ENCODE measurements around the gene TEX2.

TEX2 gene, protein sequence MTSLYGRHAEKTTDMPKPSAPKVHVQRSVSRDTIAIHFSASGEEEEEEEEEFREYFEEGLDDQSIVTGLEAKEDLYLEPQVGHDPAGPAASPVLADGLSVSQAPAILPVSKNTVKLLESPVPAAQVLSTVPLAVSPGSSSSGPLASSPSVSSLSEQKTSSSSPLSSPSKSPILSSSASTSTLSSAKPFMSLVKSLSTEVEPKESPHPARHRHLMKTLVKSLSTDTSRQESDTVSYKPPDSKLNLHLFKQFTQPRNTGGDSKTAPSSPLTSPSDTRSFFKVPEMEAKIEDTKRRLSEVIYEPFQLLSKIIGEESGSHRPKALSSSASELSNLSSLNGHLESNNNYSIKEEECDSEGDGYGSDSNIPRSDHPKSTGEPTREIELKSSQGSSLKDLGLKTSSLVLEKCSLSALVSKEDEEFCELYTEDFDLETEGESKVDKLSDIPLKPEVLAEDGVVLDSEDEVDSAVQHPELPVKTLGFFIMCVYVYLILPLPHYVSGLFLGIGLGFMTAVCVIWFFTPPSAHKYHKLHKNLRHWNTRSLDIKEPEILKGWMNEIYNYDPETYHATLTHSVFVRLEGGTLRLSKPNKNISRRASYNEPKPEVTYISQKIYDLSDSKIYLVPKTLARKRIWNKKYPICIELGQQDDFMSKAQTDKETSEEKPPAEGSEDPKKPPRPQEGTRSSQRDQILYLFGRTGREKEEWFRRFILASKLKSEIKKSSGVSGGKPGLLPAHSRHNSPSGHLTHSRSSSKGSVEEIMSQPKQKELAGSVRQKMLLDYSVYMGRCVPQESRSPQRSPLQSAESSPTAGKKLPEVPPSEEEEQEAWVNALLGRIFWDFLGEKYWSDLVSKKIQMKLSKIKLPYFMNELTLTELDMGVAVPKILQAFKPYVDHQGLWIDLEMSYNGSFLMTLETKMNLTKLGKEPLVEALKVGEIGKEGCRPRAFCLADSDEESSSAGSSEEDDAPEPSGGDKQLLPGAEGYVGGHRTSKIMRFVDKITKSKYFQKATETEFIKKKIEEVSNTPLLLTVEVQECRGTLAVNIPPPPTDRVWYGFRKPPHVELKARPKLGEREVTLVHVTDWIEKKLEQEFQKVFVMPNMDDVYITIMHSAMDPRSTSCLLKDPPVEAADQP

DNA sequence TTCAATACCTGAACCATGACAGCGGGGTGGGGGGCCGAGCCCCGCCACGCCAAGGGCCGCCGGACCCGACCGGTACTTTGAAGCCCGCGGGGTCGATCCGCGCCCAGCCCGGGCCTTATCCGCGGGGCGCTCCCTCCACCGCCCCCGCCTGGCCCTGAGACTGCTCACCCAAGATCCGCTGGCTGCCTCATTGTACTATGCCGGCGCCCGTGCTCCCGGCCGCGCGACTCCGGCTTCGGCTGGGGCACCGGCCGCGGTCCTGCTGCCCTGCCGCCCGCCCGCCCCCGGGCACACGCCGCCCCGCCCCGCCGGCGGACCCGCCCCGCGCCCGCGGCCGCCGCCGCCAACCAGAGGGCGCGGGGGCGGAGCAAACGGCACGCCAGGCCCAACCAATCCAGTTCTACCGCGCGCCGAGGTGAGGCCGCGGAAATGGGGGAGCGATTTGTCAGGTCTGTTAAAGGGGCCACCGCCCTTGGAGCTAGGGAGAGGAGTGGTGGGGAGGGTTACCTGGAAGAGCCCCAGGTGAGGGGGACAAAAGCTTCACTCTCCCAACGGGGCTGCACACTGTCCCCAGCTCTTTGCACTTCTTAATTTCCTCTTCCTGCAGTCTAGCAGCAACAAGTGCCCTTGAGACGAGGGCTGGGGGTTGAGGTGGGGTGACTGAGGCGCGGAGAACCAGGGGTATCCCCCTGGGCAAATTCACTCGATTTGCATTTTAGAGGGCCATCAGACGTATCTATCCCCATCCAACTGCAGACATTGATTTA is at the start of gene TEX2:
Gene TEX2, minus strand, starts transcription at position 261 of the 767 bp plus-strand sequence. CDS start 49,043 bp downstream, outside the sequence.
- DNase-seq (ENCODE audit: low read depth in 2 of 2, low spot score in 1 of 2) = peak; percentile 72 to 76

GRCh38 chr17:64309710-64310109 is 46.6 kb upstream of the TEX2 start:
- no peak for DNase-seq (ENCODE audit: low read depth in 2 of 2, low spot score in 1 of 2)

DNA sequence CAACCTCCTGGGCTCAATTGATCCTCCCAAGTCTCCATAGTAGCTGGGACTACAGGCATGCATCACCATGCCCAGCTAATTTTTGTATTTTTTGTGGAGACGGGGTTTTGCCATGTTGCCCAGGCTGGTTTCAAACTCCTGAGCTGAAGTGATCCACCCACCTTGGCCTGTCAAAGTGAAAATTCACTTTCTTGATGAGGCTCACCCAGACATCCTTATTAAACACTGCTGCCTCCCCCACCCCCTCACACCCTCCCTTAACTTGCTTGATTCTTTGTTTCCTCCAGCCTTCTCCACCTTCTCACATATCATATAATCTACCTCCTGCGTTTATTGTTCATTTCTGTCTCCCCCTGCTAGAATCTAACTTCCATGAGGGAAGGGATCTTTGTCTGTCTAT is 46.0 kb upstream of the TEX2 start:
- no peak for DNase-seq (ENCODE audit: low read depth in 2 of 2, low spot score in 1 of 2)

- DNase-seq (ENCODE audit: low read depth in 2 of 2, low spot score in 1 of 2) = peak; percentile 25 to 50
These were observed 43.9 kb upstream of the TEX2 start for GRCh38 chr17:64306850-64307463.

DNA sequence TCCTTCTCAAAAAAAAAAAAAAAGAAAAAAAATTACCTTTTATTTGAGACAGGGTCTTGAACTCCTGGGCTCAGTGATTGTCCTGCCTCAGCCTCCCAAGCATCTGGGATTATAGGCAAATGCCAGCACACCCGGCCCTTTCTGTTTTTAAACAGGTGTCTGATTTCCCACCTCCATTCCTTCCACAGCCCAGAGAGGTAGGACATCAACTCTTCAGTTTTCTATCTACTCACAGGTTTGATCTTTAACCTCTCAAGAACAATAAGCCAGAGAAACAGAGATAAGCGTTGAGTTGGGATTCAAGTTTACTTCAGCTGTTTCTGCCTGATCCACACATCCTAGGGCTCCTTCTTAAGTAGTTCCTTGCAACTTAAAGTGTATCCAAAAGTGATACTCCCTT is 41.5 kb upstream of the TEX2 start:
- DNase-seq (ENCODE audit: low read depth in 2 of 2, low spot score in 1 of 2) = no peak

DNA sequence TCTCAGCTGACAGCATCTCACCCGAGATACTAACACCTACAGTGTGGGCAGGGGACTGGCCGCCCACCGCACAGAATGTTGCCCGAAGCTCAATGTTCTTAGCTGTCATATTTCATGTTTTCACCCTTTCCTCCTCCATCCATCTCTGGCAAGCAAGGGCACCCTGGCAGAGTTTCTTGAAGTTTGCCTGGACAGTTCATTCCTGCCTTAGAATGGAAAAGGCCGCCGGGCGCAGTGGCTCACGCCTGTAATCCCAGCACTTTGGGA is 37.6 kb upstream of the TEX2 start:
- DNase-seq (ENCODE audit: low read depth in 2 of 2, low spot score in 1 of 2) = no peak

DNA sequence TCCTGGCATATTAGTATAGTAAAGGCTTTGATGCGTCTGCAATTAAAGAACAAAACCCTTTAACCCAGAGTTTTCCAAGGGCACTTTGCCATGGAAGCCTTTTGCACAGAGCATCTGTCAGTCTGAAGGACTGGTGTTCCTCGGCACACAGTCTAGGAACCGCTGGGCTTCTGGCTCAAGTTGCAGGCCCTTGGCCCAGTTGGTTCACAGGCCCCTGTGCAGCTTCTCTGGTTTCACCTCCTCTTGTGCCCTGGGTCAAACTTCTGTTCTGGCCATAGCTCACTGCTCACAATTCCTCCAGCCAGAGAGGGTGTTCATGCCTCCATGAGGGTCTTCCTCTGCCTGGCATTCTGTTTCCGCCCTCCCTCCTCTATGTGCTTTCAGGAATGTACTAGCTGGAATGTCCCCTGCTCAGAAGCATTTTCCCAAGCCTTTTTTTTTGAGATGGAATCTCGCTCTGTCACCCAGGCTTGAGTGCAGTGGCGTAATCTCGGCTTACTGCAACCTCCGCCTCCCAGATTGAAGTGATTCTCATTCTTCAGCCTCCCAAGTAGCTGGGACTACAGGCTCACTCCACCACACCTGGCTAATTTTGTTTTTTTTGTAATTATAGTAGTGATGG is 34.5 kb upstream of the TEX2 start:
- DNase-seq (ENCODE audit: low read depth in 2 of 2, low spot score in 1 of 2) = no peak

- DNase-seq (ENCODE audit: low read depth in 2 of 2, low spot score in 1 of 2) = no peak
These were observed 33.2 kb upstream of the TEX2 start for GRCh38 chr17:64296246-64296645.

DNA sequence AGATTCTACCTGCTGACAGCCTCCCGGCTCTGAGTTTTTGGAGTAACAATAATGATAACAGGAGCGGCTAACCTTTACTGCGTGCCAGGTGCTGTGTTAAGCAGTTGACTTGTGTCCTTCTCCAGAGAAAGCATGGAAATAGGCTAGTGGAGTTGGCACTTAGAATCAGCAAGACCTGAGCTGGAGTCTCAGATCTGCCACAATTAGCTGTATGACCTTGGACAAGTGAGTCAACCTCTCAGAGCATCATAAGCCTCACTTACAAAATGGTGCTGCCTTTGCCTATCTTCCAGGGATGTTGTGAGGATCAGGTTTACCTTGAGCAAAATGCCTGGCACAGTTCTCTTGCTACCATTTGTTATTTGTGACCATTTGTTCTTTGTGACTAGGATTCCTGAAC is 32.1 kb upstream of the TEX2 start:
- DNase-seq (ENCODE audit: low read depth in 2 of 2, low spot score in 1 of 2) = no peak

- no peak for DNase-seq (ENCODE audit: low read depth in 2 of 2, low spot score in 1 of 2)
These were observed 28.3 kb upstream of the TEX2 start for GRCh38 chr17:64291268-64291851.

- no peak for DNase-seq (ENCODE audit: low read depth in 2 of 2, low spot score in 1 of 2)
These were observed 26.7 kb upstream of the TEX2 start for GRCh38 chr17:64289741-64290141.

GRCh38 chr17:64282753-64283080 is 19.7 kb upstream of the TEX2 start:
- DNase-seq (ENCODE audit: low read depth in 2 of 2, low spot score in 1 of 2) = no peak

GRCh38 chr17:64281962-64282752 is 19.1 kb upstream of the TEX2 start:
- DNase-seq (ENCODE audit: low read depth in 2 of 2, low spot score in 1 of 2) = no peak

- no peak for DNase-seq (ENCODE audit: low read depth in 2 of 2, low spot score in 1 of 2)
These were observed 15.6 kb upstream of the TEX2 start for GRCh38 chr17:64278614-64279013.

DNA sequence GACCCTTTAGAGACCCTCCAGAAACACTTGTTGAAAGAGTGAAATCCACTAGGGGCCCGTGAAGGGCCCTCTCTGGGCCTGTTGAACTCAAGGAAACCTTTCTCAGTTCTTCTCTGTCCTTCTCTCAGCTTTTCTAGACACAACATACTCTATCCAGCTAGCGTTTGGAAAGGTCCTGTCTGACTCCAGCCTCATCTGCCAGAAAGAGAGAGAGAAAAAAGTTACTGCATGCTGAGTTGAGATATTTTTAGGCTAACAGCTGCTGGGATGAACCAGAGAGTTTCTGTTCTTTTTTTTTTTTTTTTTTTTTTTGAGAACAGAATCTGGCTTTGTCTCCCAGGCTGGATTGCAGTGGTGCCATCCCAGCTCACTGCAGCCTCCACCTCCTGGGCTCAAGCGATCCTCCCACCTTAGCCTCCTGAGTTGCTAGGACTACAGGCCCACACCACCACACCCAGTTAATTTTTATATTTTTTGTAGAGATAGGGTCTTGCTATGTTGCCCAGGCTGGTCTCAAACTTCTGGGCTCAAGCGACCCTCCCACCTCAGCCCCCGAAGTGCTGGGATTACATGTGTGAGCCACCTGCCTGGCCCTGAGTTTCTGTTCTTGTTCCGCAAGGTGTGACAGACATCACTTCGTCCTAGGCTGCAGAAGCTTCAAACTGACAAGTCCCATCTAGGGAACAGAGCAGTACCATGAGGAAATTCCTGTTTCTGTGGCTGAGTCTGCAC is 14.9 kb upstream of the TEX2 start:
- no peak for DNase-seq (ENCODE audit: low read depth in 2 of 2, low spot score in 1 of 2)

DNA sequence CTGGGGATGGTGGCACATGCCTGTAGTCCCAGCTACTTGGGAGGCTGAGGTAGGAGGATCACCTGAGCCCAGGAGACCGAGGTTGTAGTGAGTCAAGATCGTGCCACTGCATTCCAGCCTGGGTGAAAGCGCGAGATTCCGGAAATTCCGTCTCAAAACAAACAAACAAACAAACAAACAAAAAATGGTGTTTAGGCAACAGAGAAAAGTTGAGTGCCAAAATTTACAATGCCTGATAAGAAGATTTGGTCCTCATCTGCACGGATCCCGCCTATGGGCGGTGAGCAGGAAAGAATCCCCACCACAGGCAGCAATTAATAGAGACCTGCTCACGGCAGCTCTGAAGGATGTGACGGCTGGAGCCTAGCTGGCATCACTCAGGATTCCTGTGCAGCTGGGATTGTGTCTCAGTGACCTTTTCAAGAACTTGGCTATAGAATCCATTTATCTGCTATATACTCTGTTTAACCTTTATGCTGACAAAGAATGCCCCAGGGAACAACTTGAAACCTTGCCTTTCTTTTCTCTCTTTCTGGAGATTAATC is 14.0 kb upstream of the TEX2 start:
- no peak for DNase-seq (ENCODE audit: low read depth in 2 of 2, low spot score in 1 of 2)

DNA sequence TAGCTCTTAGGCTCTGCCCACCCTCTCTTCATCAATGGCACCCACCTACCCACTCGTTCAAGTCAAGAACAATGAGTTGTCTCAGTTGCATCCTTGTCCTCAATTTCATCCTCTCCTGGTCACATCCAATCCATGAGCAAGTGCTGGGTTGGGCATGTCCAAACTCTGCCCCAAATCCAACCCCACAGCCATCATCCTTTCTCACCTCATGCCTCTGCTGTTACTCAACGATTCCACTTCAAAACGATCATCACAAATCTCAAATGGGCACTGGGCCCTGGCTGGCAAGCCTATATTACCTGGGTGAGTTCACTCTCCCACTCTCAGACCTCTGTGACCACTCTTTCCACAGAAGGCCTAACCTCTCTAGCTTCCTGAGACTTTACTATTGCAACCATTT is 12.0 kb upstream of the TEX2 start:
- DNase-seq (ENCODE audit: low read depth in 2 of 2, low spot score in 1 of 2) = no peak

DNA sequence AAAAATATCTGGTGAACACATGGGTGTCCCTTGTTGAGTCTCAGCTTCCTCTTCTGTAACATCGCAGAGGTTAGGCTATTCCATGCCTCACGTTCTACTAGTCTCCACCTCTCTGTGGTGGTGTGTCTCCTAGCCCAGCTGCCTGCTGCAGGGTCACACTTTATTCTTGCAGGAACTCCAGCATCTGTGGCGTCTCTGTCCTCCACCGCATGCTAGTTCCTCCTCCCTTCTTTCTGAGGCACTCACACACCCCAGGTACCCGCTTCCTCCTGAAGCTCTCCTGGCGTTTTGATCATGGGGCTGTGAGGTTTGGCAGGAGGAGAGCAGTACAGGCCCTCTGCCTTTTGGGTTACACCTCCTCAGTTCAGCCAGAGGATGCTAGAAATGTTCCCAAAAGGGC is 9.9 kb upstream of the TEX2 start:
- no peak for DNase-seq (ENCODE audit: low read depth in 2 of 2, low spot score in 1 of 2)
